H4 (cell line): ENCODE measurements around the gene SREBF1. TPM values are rescaled to one million over a fixed set of nuclear protein-coding genes. Genes with fewer than 3 reads are reported as not detected.

Experiments used
- DNase-seq: peaks from one replicate; pipeline ENCODE4 v3.0.0-alpha.2; 2015; ENCODE audit warnings: low spot score
- total RNA-seq: library from RNA; depleted of rRNA; stranded (reverse); fragments of >200 nt; shearing (Covaris generic); gene quantifications from 2 replicates; pipeline ENCODE4 v1.2.3, GENCODE V29; 2014; rRNA removed

The SREBF1 gene
- total RNA-seq, result 63.9 and 65.8 TPM in 2 replicates

DNA sequence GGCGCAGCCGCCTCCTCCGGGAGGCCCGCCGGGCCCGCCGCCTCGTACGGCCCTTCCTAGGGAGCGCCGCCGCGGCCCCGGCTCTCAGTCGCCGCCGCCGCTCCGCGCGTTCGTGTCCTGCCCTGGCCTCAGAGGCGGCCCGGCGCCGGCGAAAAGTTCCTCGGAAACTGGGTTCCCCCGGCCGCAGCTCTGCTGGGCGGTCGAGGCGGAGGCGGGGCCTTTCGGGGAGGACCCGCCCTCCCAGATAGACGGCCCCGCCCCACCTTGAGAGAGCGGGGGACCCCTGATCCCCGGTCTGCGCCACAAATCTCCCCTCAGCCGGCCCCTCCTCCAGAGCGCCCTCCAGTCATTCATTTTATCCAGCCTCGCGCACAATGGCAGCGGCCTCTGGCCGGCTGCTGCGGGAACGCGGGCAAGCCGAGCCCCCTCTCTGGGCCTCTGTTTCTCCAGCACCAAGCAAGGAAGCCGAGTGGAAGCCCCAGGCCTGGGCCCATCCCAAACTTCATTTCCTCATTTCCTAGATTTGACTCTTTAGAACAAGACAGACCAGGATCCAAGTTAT is at the start of gene SREBF1:
SREBF1 (minus strand) TSS at position 169 of the 562 bp plus-strand sequence. CDS start 169 bp downstream, outside the sequence.
- DNase-seq, result no peak

DNA sequence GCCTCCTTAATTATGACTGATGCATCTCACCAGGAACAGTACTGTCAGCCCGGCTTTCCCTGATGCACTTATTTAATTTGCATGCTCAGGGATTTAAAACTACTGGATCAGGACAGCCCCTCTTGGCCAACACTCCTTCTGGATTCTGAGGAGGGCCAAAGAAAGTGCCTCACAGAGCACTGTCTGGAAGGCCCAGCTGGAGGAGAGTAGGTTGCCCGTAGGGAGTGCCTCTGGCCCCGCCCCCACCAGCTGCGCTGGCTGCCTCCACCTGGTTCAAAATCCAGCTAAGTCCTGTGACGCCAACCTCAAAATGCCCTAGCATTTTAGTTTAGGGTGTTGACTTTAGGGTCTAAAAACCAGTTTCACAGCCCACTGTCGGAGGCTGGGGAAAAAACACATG is 49.4 kb upstream of the SREBF1 start:
- no peak for DNase-seq

DNA sequence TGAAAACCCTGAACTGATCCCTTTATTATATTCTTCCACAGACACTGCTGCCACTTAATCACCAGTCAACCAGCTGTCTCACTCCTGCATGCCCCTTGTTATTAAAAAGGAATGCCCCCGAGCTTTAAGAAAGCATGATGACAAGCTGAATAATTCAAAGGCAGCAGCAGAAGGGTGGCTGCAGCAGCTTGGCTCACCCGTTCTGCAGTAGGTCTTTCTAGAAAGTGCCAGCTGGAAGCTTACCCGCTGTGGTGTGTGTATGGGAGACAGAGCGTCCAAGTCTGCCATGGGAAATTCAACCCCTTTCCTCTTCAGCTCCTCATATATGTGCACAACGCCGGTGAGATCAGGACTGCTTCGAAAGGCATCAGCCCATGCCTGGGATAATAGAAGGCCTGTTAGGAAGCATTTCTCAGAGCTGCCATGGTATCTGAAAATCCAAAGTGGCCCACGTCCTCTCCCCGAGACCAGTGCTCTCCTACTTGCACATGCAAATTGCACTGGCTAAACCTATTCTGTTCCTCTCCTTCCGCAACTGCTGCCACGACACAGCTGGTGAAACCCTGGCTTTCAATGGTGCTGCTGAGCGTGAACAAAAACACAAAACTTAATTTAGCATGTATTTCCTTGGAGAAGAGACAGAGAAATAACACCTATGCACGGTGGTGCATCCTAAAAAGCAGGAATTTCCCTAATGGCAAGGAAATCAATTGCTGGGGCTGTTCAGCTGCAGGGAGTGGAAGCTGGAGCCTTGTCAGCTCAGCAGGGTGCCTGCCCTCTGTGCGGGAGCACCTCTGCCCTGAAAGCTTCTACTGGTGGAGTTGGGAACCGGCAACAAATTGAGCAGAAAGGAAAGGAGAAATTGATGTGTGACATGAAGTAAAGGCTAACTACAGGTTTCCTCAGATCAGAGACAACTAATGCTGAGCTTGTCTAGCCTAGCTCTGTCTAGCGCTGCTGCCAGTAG is 47.9 kb upstream of the SREBF1 start:
- DNase-seq, result no peak

DNA sequence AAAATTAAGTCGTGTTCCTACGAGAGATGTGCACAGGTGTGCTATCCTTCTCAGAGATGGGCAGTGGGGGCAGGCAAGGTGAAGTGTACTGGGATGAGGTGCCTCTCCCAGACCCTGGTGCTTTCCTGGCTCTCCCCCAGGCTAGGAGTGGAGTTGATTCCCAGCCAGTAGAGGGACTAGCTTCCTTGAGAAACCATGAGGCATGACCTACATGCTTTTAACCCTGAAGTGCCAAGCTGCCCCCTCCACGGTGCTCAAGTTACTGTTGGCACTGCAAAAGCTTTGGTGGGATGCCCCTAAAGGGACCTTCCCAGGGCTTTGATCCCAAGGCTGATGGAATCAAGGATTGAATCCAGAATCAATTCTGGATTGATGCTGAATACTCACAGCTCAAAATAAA is 47.0 kb upstream of the SREBF1 start:
- no peak for DNase-seq

DNA sequence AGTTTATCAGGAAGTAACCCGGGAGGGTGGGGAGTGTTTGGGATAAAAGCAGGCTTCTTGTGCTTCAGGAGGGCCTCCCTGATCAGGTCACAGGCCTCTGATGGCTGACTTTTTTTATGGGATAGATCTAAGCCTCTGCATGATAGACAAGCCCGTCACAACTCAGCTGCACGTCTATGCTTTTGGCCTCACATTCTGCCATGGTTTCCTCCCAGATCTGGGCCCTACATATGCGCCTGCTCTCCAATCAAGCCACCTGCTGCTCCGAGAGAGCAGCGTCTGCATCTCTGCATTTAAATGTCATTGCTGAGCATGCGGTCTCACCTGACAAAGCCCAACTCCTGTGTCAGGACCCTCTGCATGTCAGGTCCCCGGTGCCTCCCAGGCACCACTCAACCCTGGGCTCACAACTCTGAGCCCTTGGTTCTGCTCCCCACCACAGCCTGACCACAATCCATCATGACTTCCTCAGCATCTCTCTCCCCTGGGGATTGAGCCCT is 45.3 kb upstream of the SREBF1 start:
- DNase-seq, result no peak

DNA sequence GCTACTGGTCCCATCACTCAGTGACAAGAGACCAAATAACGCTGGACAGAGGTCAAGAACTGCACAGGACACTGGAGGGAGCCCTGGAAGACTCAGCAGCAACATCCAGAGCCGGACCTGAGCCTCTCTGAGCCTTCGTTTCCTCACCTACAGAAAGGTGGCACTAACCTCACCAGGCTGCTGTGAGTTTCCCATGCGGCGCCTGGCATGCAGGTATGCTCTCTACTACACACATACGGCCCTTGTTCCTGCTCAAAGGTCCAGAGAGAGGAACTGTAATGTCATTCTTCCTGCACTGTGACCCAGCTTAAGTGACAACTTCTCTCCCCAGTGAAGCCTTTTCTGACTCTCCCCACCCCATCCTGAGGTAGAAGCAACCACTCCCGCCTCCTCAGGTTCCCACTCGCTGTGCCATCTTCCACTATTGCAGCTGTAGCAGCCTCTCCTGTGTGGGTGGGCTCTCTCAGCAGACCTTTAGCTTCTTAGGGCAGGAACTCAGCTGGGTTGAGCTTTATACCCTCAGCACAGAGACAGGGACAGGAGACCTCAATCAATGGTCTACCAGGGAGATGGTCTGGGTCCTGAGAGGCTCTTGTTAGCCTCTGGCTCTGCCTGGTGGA is 43.9 kb upstream of the SREBF1 start:
- DNase-seq, result no peak

DNA sequence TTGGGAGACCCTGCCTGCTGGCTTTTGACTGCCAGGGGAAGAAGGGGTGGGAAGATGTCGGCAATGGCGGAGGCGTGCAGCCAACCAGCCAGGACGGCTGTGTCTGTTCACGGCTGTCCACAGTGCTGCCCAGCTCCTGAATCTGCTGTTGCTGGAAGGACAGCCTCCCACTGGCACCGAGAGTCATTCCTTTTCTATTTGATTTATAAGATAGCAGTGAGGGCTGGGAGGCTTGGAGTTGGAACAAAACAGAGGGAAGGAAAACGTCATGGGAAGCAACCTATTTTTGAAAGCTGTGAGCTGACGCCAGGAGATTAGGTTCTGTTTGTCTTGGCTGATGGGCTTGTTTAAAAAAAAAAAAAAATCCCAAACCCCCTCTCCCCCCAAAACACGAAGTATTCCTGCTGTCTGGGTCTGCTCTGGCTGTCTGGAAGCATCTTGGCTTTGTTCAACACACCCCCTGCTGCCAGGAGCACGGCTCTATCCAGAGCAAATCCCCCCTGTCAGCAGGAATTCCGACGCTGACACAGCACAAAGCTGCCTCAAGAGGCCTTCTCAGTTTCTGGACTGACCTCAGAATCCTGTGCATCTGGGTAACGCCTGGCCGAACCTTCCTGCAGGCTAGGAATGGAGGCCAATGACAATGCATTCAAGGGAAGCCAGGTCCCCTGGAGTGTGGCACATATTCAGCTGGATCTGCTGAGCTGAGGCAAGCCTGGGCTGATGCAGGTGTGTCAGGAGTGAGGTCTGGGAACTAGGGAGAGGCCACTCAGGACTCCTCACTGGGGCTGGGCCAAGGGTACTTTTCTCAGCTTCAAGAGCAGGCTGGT is 41.0 kb upstream of the SREBF1 start:
- no peak for DNase-seq

DNA sequence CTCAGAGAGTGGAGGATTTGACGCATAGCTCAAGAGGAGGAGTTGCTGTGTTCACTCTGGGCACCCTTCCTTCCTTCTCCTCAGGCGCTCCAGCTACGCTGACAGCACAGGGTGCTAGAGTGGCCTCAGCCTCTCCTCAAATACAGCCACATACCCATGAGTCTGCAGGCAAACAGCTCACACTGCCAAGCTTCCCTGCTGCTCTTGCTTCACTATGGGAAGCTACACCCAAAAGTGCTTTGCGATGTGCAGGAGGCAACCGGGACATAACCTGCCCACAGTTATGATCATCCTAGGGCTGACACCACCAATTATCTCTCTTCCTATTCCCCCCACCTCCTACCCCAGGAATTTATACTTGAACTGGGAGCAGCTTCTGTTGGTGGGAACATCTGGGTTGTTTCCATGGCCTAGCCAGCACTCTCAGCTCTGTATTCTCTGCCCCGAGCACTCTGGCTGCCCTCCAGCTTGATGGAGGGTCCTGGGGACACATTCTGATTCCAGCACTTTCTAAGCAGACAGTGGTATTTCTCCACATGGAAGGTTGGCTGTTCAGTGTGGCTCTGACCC is 40.3 kb upstream of the SREBF1 start:
- no peak for DNase-seq

DNA sequence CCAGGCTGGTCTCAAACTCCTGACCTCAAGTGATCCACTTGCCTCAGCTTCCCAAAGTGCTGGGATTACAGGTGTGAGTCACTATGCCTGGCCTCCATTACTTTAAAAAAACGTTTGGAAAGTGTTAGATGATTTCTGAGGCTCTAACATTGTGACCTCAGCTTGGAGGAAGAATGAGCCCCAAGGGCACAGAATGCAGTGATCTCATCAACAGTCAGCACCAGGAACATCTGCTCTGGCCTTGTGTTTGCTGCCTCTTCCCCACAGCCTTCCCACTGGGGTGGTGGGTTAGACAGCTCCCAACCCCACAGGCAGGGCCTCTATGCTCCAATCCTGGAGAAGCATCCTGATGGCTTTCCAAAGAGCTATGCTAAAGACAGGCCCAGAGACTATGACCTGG is 37.7 kb upstream of the SREBF1 start:
- no peak for DNase-seq

DNA sequence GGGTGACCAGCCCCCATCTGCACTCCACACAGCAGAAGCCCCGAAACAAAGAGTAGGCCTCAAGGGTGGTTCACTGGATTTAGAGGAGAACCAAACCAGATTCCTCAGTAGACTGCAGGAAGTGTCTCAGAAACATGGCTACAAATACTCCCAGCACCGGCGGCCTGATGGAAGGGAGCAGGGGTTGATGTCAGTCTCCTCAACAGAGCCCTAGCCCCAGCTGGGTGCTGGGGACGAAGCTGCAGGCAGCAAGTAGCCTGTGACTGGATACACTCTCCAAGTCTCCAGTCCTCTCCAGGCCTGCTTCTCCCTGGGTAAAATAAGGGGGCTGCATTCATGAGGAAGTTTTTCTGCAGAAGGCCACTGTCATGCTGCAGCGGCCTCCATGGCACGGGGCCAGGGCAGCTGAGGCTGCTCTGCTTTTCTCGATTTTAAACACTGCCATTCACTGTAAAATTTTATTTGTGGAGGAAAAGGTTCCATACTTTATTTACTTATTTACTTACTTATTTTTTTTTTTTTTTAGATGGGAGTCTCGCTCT is 36.7 kb upstream of the SREBF1 start:
- DNase-seq, result no peak

DNA sequence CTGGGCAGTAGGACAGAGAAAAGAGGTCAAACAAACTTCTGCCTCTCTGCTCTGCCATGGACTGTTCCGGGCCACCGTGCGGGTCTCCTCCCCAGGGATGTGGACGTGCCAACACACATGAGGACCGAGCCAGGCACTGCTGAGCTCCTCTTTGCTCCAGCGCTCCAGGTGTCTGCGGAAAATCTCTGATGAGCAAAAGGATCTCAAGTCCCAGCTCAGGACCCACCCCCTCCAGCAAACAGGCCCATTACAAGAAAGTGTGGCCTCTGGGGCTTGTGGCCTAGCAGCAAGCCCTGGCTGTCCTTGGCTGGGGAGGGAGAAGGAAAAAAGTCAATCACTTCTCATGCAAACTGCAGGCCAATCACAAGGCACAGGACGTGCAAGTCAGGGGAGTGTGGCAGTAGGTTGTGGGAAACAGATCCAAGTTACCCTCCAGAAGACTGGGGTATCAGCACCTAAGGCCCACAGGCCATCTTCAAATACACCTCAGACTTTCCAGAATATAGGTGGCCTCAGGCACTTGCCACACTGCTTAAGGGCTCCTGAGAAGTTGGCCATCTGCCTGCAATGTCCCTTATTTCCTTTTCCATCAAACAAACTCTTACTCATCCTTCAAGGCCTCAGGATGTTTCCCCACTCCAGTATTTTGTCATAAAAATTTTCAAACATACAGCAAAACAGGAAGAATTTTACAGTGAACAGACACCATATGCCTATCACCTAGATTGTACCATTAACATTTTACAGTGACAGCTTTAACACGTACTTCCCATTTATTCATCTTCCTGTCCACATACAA is 36.0 kb upstream of the SREBF1 start:
- no peak for DNase-seq

DNA sequence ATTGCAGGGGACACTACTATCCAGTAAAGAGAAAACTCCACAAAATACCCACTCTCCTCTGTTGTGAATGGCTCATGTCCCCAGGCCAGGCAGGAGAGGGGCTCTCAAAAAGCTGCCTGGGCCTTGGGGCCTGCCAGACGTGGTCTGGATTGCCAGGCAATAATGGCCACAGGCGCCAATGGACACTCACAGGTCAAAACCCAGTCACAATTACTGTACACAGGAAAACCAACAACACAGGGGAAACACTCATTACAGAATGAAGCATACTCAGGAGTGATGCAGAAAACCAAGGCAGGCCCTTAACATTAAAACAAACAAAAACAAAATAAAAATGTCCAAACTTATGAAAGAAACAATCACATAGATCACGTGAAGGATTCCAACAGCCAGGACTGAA is 35.1 kb upstream of the SREBF1 start:
- no peak for DNase-seq

DNA sequence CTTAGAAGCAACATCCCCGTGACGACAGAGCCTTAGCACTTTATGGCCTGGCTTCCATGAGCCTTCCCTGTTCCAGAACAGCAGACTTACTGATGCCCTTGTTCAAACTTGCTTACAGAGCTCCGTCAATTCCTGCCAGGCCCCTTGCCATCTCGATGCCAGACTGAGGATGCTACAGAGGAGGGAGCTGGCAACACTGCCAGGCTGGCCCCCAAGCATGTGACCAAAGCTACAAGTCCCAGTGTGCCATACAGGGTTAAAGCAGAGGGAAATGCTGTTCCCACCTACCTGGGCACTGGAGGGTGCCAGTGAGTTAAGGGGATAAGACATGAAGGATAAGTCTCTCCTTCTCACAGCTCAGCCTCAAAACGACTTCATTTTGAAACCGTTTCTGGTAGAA is 33.5 kb upstream of the SREBF1 start:
- DNase-seq, result no peak

DNA sequence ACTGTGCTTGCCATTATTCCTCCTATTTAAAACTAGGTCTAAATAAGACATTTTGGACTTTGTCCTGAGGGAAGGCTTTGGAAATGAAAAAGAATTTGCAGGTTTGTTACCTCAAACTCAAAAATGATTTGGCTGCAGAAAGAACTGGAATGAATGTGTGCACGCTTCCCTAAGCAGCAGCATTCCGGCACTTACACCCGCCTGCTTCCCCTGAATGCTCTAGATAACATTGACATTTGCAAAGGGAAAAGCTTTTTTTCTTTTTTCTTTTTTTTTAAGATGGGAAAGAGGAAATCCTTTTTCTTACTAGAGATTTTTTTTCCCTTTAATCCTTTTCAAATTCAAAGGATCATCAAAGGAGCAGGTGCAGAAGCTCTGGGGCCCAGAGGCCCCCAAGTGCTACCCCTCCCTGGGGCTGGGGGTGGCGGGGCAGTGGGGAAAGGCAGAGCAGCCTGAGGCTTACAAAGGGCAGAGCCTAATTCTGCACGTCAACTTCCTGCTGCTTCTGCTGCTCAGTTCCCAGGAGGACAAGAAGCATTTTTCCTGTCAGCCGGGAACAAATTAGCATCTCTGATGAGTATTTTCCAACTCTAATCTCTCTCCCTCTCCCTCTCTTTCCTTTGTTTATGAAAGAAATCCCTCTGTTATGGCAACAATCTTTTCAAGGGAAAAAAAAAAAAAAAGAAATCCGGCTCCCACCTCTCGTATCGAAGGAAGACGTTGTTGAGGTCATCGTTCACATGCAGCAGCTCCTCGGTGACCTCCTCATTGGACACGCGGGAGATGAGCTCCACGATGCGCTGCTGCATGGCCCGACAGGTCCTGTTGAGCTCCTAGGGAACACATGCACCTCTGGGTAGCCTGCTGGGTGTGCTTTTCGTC is 32.1 kb upstream of the SREBF1 start:
- no peak for DNase-seq

DNA sequence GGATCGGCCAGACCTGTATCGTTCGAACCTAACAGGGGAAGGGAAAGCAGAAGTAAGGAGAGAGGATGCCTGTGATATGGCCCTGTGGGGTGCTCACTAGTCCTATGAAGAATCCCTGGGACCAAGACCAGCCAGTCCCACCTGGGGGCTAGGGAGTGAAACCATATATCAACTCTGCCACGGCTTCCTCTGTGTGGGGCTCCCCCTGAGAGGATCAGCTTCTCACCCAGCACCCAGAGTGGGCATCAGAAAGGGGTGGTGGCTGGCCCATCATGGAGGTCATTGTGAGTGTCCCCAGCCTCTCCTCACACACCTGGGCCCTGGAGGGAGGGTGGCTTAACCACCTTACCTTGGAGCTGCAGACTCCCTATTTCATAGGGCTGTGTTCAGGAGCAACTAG is 30.1 kb upstream of the SREBF1 start:
- DNase-seq, result no peak

DNA sequence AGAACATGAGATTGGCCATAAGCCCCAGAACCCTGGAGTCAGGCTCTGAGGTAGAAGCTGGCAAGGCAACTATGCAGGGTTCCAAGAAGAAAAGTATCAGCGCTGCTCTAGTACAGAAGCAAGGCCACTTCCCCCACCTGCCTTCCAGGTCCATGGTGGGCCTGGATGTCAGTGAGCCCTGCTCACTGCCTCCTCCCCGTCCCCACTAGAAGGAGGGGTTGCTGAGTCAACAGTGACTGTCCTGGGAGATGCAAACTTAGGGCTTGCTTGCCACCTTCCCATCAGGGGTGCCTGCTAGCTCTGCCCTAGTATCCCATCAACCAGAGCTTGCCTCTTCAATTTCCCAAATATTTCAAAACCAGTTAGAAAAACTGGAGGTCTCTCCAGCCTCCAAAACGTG is 29.6 kb upstream of the SREBF1 start:
- no peak for DNase-seq

DNA sequence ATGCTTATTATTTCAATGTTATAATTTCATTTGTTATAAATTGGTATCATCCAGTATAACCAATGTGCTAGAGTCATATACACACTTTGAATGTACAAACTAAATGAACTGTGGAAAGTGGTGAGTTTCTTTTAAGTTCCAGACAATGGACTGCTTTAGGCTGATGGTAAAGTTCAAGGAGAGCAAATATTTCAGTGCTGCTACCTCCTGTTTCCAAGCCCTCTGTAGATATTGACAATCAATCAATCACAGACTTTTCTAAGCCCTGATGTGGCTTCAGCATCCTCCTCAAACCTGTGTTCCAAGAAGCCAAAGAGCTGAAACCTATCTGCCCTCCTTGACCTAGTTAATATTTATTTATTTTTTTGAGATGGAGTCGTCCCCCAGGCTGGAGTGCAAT is 28.2 kb upstream of the SREBF1 start:
- DNase-seq, result no peak

DNA sequence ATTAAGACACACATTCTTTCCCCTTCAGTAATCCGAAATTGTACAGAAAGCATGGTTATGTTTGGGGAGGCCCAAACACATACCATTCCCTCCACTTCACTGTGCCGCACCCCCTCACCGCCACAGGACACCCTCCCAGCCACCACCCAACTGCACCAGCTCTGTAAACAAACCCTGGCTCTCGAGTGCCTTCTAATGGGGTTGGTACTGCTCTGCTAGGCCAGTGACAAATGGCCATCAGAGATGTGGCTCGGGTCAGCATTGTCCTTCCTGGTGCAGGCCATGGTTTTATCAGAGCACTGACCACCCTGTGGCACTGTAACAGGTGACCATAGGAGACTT is 24.0 kb upstream of the SREBF1 start:
- DNase-seq, result no peak
